Suprapubic skin (tissue), 4 donors: ENCODE results near the gene DNAAF9.

Experiments
- EP300 ChIP-seq: sonication (generic); formaldehyde crosslinking; IDR thresholded peaks from one replicate; pipeline ENCODE4 v1.6.1; 2017; ENCODE audit warnings: antibody characterized with exemption
- POLR2AphosphoS5 ChIP-seq, 3 donors: sonication (generic); formaldehyde crosslinking; IDR thresholded peaks; one replicate each; pipeline ENCODE4 v1.6.1; 2017; ENCODE audit warnings: antibody characterized with exemption in 3 of 3
- TF ChIP-seq, protein P1 (sequence below), 2 donors: fragments of 200-600 bp in 1 of 2; fragments of 450-650 bp in 1 of 2; sonication (generic) in 1 of 2; IDR thresholded peaks; one replicate each; pipeline ENCODE4 v1.5.1; 2016 to 2019; ENCODE audit warnings: antibody characterized with exemption in 2 of 2, mild to moderate bottlenecking in 1 of 2, moderate library complexity in 1 of 2

DNA sequence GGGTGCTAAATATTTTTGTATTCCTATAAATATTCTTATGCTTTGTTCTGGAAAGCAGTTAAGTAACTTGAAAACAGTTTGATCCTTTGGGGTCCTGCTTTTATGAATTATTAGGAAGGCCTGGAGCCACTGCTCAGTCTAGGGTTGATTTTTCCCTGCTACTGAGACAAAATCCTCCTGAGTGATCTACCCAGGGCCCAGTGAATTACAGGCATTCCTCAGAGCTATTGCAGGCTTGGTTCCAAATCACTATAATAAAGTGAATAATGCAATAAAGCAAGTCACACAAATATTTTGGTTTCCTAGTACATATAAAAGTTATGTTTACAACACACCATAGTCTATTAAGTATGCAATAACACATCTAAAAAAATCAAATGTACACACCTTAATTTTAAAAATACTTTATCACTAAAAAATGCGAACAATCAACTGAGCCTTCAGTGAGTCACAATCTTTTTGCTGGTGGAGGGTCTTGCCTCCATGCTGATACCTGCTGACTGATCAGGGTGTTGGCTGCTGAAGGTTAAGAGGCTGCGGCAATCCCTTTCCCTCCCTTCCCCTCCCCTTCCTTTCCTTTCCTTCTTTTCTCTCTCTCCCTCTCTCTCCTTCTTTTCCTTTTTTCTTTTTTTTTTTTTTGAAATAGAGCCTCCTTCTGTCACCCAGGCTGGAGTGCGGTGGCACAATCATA, 43.0 kb downstream of the DNAAF9 start:
- no peak for TF ChIP-seq POLR2AphosphoS5 (IDR thresholded peaks at IDR 0.05)
- TF ChIP-seq, protein P1, sequence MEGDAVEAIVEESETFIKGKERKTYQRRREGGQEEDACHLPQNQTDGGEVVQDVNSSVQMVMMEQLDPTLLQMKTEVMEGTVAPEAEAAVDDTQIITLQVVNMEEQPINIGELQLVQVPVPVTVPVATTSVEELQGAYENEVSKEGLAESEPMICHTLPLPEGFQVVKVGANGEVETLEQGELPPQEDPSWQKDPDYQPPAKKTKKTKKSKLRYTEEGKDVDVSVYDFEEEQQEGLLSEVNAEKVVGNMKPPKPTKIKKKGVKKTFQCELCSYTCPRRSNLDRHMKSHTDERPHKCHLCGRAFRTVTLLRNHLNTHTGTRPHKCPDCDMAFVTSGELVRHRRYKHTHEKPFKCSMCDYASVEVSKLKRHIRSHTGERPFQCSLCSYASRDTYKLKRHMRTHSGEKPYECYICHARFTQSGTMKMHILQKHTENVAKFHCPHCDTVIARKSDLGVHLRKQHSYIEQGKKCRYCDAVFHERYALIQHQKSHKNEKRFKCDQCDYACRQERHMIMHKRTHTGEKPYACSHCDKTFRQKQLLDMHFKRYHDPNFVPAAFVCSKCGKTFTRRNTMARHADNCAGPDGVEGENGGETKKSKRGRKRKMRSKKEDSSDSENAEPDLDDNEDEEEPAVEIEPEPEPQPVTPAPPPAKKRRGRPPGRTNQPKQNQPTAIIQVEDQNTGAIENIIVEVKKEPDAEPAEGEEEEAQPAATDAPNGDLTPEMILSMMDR (IDR thresholded peaks at IDR 0.05) = no peak
- no peak for TF ChIP-seq EP300
